CD14-positive monocyte (primary cell): ENCODE data around the gene ISCA2. TPM values are rescaled to one million over a fixed set of nuclear protein-coding genes. Genes with fewer than 3 reads are reported as not detected.

Experiments used
- DNase-seq, 3 donors: peaks; one replicate each; pipeline ENCODE4 v3.0.0-alpha.2; 2011 to 2022
- H2AFZ ChIP-seq: 2 replicates; pipeline ENCODE4 v1.6.0; 2012; ENCODE audit warnings: mild to moderate bottlenecking, low read depth, low read length, inconsistent platforms; ENCODE audit not compliant: insufficient read depth, poor library complexity, severe bottlenecking
- H3K27ac ChIP-seq, 2 donors: 1 replicate in 1 of 2; 2 replicates in 1 of 2; pipeline ENCODE4 v1.5.1; 2012 to 2013; ENCODE audit warnings: low read length in 2 of 2, control low read depth in 1 of 2, inconsistent platforms in 1 of 2, low read depth in 1 of 2, mild to moderate bottlenecking in 1 of 2
- H3K27me3 ChIP-seq, 2 donors: one replicate each; pipeline versions ENCODE4 v1.6.0 to v1.6.1; 2011 to 2013; ENCODE audit warnings: low read length in 2 of 2; ENCODE audit not compliant: control insufficient read depth in 2 of 2, insufficient read depth in 2 of 2
- H3K36me3 ChIP-seq, 2 donors: replicated peaks in 1 of 2; 1 replicate in 1 of 2; 2 replicates in 1 of 2; pipeline versions ENCODE4 v1.5.1 to v1.6.1; 2012 to 2013; ENCODE audit warnings: low read length in 2 of 2, control low read depth in 1 of 2, inconsistent platforms in 1 of 2, mild to moderate bottlenecking in 1 of 2; ENCODE audit not compliant: insufficient read depth in 2 of 2, control insufficient read depth in 1 of 2
- H3K4me1 ChIP-seq, 2 donors: 1 replicate in 1 of 2; 2 replicates in 1 of 2; pipeline versions ENCODE4 v1.5.1 to v1.6.1; 2012 to 2013; ENCODE audit warnings: low read length in 2 of 2, control low read depth in 1 of 2, inconsistent platforms in 1 of 2, mild to moderate bottlenecking in 1 of 2, moderate library complexity in 1 of 2; ENCODE audit not compliant: insufficient read depth in 2 of 2, control insufficient read depth in 1 of 2
- H3K4me2 ChIP-seq: replicated peaks from 2 replicates; pipeline ENCODE3; 2012; ENCODE audit warnings: low read length, moderate library complexity, mild to moderate bottlenecking; ENCODE audit not compliant: poor library complexity, severe bottlenecking; ENCODE audit errors: extremely low read depth
- H3K4me3 ChIP-seq, 3 experiments: fragments of 200-600 bp in 1 of 3; sonication (generic) in 1 of 3; replicated peaks in 1 of 3; 1 replicate in 2 of 3; 2 replicates in 1 of 3; pipeline ENCODE4 v1.5.1; 2011 to 2013; ENCODE audit warnings: low read length in 3 of 3, mild to moderate bottlenecking in 3 of 3, control low read depth in 2 of 3, low read depth in 2 of 3, inconsistent platforms in 1 of 3, moderate library complexity in 1 of 3
- H3K79me2 ChIP-seq: 2 replicates; pipeline ENCODE4 v1.6.0; 2012; ENCODE audit warnings: mild to moderate bottlenecking, control low read depth, inconsistent platforms, low read length, moderate library complexity; ENCODE audit not compliant: insufficient read depth
- H3K9ac ChIP-seq: 2 replicates; pipeline ENCODE4 v1.6.0; 2017; ENCODE audit warnings: low read length, mild to moderate bottlenecking; ENCODE audit not compliant: insufficient read depth, poor library complexity, severe bottlenecking
- H3K9me3 ChIP-seq, 2 donors: replicated peaks in 1 of 2; 1 replicate in 1 of 2; 2 replicates in 1 of 2; pipeline versions ENCODE4 v1.5.1 to v1.6.1; 2012 to 2013; ENCODE audit warnings: low read length in 2 of 2, control low read depth in 1 of 2; ENCODE audit not compliant: control insufficient read depth in 1 of 2, insufficient read depth in 1 of 2
- H4K20me1 ChIP-seq: 2 replicates; pipeline ENCODE4 v1.6.0; 2012; ENCODE audit warnings: mild to moderate bottlenecking, low read length, control low read depth, moderate library complexity; ENCODE audit not compliant: insufficient read depth
- H3K27ac Mint-ChIP-seq, 7 donors: one replicate each; pipeline ENCODE4 v1.8.0; 2020; ENCODE audit warnings: mild to moderate bottlenecking in 7 of 7, mixed read lengths in 7 of 7, moderate library complexity in 6 of 7, inconsistent platforms in 2 of 7
- H3K27me3 Mint-ChIP-seq, 3 donors: one replicate each; pipeline ENCODE4 v1.8.0; 2021 to 2022; ENCODE audit warnings: low read depth in 3 of 3, mild to moderate bottlenecking in 3 of 3, mixed read lengths in 3 of 3, moderate library complexity in 3 of 3, inconsistent platforms in 1 of 3
- H3K36me3 Mint-ChIP-seq, 2 donors: one replicate each; pipeline ENCODE4 v1.8.0; 2020; ENCODE audit warnings: mixed read lengths in 2 of 2, inconsistent platforms in 1 of 2, mild to moderate bottlenecking in 1 of 2
- H3K4me1 Mint-ChIP-seq: one replicate; pipeline ENCODE4 v1.8.0; 2020; ENCODE audit warnings: mild to moderate bottlenecking, mixed read lengths
- H3K4me3 Mint-ChIP-seq, 2 donors: one replicate each; pipeline ENCODE4 v1.8.0; 2020; ENCODE audit warnings: mild to moderate bottlenecking in 2 of 2, mixed read lengths in 2 of 2, moderate library complexity in 1 of 2
- H3K9me3 Mint-ChIP-seq, 7 donors: one replicate each; pipeline ENCODE4 v1.8.0; 2020 to 2022; ENCODE audit warnings: mixed read lengths in 7 of 7, mild to moderate bottlenecking in 6 of 7, moderate library complexity in 6 of 7, inconsistent platforms in 2 of 7
- CTCF ChIP-seq: fragments of 200-600 bp; IDR thresholded peaks from one replicate; pipeline ENCODE4 v1.8.0; 2022; ENCODE audit warnings: antibody characterized with exemption, mild to moderate bottlenecking
- WGBS: methylation state at CpG from one replicate; pipeline ENCODE4 v1.1.5; 2013; ENCODE audit warnings: missing lambda C conversion rate; ENCODE audit not compliant: insufficient coverage; 5-methylcytosine and 5-hydroxymethylcytosine counted together
- intact Hi-C, 2 donors: fragments of 100-400 bp; cut with micrococcal nuclease; formaldehyde crosslinking; loops; one replicate each; pipeline versions ENCODE4 v1.15.0 to v1.15.1; 2023
- polyA plus RNA-seq, 3 donors: library from polyadenylated mRNA; depleted of rRNA in 1 of 3; unstranded in 2 of 3; stranded (reverse) in 1 of 3; fragments of 300-500 nt in 2 of 3; fragments of >200 nt in 1 of 3; fragmentation: Illumina TruSeq in 2 of 3; gene quantifications; 1 replicate in 2 of 3; 2 replicates in 1 of 3; pipeline ENCODE4 v1.2.3, GENCODE V29; 2012 to 2021

The ISCA2 gene
- polyA plus RNA-seq, 3 donors = 6.1 to 61.7 (median 55.9) TPM

- Mint-ChIP-seq H3K27ac (no peak overlapping the region), H3K4me3 (no peak overlapping the region), H3K9me3 (no peaks in the 10 kb centered on the region), H3K27me3 (peaks cover 0 to 1% (median 0%) of the 10 kb centered on the region in 3 donors), H3K4me1 (peaks cover 52% of the 10 kb centered on the region), H3K36me3 (peaks cover 13 to 22% of the 10 kb centered on the region in 2 donors)
- Histone ChIP-seq H3K9me3 (no peaks in the 10 kb centered on the region), H3K9ac (peak overlapping the region; percentile 98), H3K4me1 (peaks cover 60 to 71% of the 10 kb centered on the region in 2 donors), H3K27ac (peak overlapping the region; percentile 90 to 98), H3K4me3 (peak overlapping the region; percentile 75 to 97 (median 86)), H4K20me1 (peaks cover 56% of the 10 kb centered on the region), H3K4me2 (peak overlapping the region; percentile 92), H2AFZ (no peak overlapping the region), H3K79me2 (peaks cover 65% of the 10 kb centered on the region), H3K36me3 (no peaks in the 10 kb centered on the region), H3K27me3 (no peaks in the 10 kb centered on the region)
- intact Hi-C loops = loop anchor here (2.0 to 5.0 kb wide), 2 partner anchors 125 to 405 kb away; no protein-coding TSS in a partner anchor
- TF ChIP-seq CTCF = peak; percentile 35
- 0% methylated on average over 17 of the region's 20 CpGs for WGBS
- DNase-seq = peak in 2 of 3 donors; percentile 56 to 60
Measured at GRCh38 chr14:74491956-74492775, 1.4 kb upstream of the ISCA2 start.

- Histone ChIP-seq H3K36me3 (no peaks in the 10 kb centered on the region), H2AFZ (peak within 1 kb of the TSS; percentile 91), H3K27me3 (no peaks in the 10 kb centered on the region), H3K4me3 (peak within 1 kb of the TSS; percentile 75 to 97 (median 86)), H3K4me1 (peaks cover 57 to 64% of the 10 kb centered on the region in 2 donors), H4K20me1 (peaks cover 50% of the 10 kb centered on the region), H3K9ac (peak within 1 kb of the TSS; percentile 98), H3K79me2 (peaks cover 58% of the 10 kb centered on the region), H3K27ac (peak within 1 kb of the TSS; percentile 90 to 98), H3K4me2 (peak within 1 kb of the TSS; percentile 92), H3K9me3 (no peaks in the 10 kb centered on the region)
- Mint-ChIP-seq H3K36me3 (peaks cover 6 to 16% of the 10 kb centered on the region in 2 donors), H3K4me3 (peak within 1 kb of the TSS; percentile 84 to 92), H3K9me3 (no peaks in the 10 kb centered on the region), H3K27me3 (peaks cover 0 to 1% (median 0%) of the 10 kb centered on the region in 3 donors), H3K4me1 (peaks cover 45% of the 10 kb centered on the region), H3K27ac (peak within 1 kb of the TSS in 6 of 7 donors; percentile 87 to 94 (median 92))
- WGBS = 0% methylated on average over 33 of the region's 35 CpGs
- TF ChIP-seq CTCF = no peak
- peak in 1 of 3 donors; percentile 45 for DNase-seq
- intact Hi-C loops = loop anchor here (2.0 to 5.0 kb wide), 2 partner anchors 124 to 406 kb away; no protein-coding TSS in a partner anchor
Measured at GRCh38 chr14:74492776-74493342, 706 bp upstream of the ISCA2 start, which contains the start of gene NPC2. TSS of gene NPC2 (minus strand) at chr14:74493305. CDS start at chr14:74493274, 31 bp downstream.
